ENCODE results near the gene ADK. TPM values are rescaled to one million over a fixed set of nuclear protein-coding genes. Genes with fewer than 3 reads are reported as not detected.
A peak's percentile ranks its signal among the peaks of the same experiment; 100 is the strongest.

ADK gene
- total RNA-seq (33.3 TPM), polyA plus RNA-seq (10 to 100 TPM; 61.1 to 83.0 (median 70.1) TPM)

- Mint-ChIP-seq H3K9me3 (no peaks in the 10 kb centered on the region), H3K27ac (peak within 1 kb of the TSS in 1 of 3 donors; percentile 74), H3K4me3 (peak within 1 kb of the TSS in 1 of 4 donors; percentile 93), H3K36me3 (peaks cover 11% of the 10 kb centered on the region), H3K27me3 (no peaks in the 10 kb centered on the region), H3K4me1 (peaks cover 20 to 59% (median 37%) of the 10 kb centered on the region in 4 donors)
- Histone ChIP-seq H3K27ac (ENCODE audit: insufficient read depth, low read length, poor library complexity, severe bottlenecking) (peak within 1 kb of the TSS; percentile 96), H3K4me1 (ENCODE audit: control insufficient read depth, insufficient read depth, low read length, poor library complexity, severe bottlenecking) (peaks cover 49% of the 10 kb centered on the region), H3K4me3 (ENCODE audit: low read depth, low read length) (peak within 1 kb of the TSS; percentile 91), H3K27me3 (ENCODE audit: control insufficient read depth, insufficient read depth, low read length) (no peaks in the 10 kb centered on the region), H3K9me3 (ENCODE audit: control insufficient read depth in 2 of 2, low read length in 2 of 2) (no peaks in the 10 kb centered on the region), H3K36me3 (ENCODE audit: control insufficient read depth, insufficient read depth, low read length) (no peaks in the 10 kb centered on the region)
- ATAC-seq (ENCODE audit: low read depth in 2 of 2) (peak; percentile 95 to 97), DNase-seq (peak; percentile 99 to 100 (median 100))
Measured at GRCh38 chr10:74150990-74151878, at the start of gene ADK. Gene ADK (plus strand): TSS chr10:74151221. CDS start chr10:74151279, 58 bp downstream.

DNA sequence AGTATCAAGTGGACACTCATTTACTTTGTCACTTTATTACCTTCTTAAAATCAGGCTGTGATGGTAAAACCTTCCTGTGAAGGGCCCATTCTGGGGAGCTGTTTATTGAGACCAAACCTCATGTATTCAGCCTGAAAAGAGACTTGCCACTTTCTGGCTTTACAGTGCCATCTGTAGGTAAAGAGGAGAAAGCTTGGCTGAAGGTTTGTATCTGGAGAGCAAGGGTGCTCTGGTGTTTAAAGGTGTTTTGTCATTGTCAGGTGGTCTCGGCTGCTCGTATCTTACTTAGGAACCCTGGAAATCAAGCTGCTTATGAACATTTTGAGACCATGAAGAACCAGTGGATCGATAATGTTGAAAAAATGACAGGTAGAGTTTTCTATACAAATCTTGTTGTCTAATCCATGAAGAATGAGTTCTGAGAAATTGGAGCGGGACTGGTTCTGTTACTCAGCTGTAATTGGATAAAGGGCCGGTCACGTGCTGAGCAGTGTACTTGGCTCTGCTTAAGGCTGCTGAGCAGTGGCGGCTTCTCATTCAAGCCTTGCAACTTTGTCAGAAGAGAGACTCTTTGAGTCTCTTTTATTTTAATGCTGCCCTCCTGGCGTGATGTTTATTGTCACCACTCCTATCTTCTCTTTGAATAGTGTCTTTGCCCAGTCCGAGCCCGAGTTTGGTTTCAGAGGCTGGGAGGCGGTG, 47.3 kb upstream of the ADK start:
- Mint-ChIP-seq H3K9me3 (peaks cover 0 to 3% (median 0%) of the 10 kb centered on the region in 7 donors), H3K4me3 (no peak overlapping the region), H3K27me3 (no peaks in the 10 kb centered on the region), H3K27ac (peak overlapping the region in 1 of 3 donors; percentile 64), H3K36me3 (peaks cover 44% of the 10 kb centered on the region), H3K4me1 (peaks cover 0 to 4% (median 0%) of the 10 kb centered on the region in 4 donors)
- Histone ChIP-seq H3K4me1 (ENCODE audit: control insufficient read depth, insufficient read depth, low read length, poor library complexity, severe bottlenecking) (no peaks in the 10 kb centered on the region), H3K27me3 (ENCODE audit: control insufficient read depth, insufficient read depth, low read length) (no peaks in the 10 kb centered on the region), H3K9me3 (ENCODE audit: control insufficient read depth in 2 of 2, low read length in 2 of 2) (no peaks in the 10 kb centered on the region), H3K4me3 (ENCODE audit: low read depth, low read length) (no peak overlapping the region), H3K36me3 (ENCODE audit: control insufficient read depth, insufficient read depth, low read length) (peaks cover 44% of the 10 kb centered on the region), H3K27ac (ENCODE audit: insufficient read depth, low read length, poor library complexity, severe bottlenecking) (no peak overlapping the region)
- ATAC-seq (ENCODE audit: low read depth in 2 of 2) (no peak), DNase-seq (peak in 1 of 3 donors; percentile 43)

- Histone ChIP-seq H3K9me3 (ENCODE audit: control insufficient read depth in 2 of 2, low read length in 2 of 2) (no peaks in the 10 kb centered on the region), H3K4me1 (ENCODE audit: control insufficient read depth, insufficient read depth, low read length, poor library complexity, severe bottlenecking) (no peaks in the 10 kb centered on the region), H3K36me3 (ENCODE audit: control insufficient read depth, insufficient read depth, low read length) (peaks cover 48% of the 10 kb centered on the region), H3K27me3 (ENCODE audit: control insufficient read depth, insufficient read depth, low read length) (no peaks in the 10 kb centered on the region), H3K27ac (ENCODE audit: insufficient read depth, low read length, poor library complexity, severe bottlenecking) (no peak overlapping the region), H3K4me3 (ENCODE audit: low read depth, low read length) (no peak overlapping the region)
- Mint-ChIP-seq H3K4me3 (no peak overlapping the region), H3K36me3 (peaks cover 43% of the 10 kb centered on the region), H3K4me1 (peaks cover 0 to 4% (median under 1%) of the 10 kb centered on the region in 4 donors), H3K27ac (no peak overlapping the region), H3K27me3 (no peaks in the 10 kb centered on the region), H3K9me3 (peaks cover 0 to 2% (median 0%) of the 10 kb centered on the region in 7 donors)
- no peak for ATAC-seq (ENCODE audit: low read depth in 2 of 2)
- DNase-seq = no peak
Measured at GRCh38 chr10:74104480-74104879, 46.5 kb upstream of the ADK start.

DNA sequence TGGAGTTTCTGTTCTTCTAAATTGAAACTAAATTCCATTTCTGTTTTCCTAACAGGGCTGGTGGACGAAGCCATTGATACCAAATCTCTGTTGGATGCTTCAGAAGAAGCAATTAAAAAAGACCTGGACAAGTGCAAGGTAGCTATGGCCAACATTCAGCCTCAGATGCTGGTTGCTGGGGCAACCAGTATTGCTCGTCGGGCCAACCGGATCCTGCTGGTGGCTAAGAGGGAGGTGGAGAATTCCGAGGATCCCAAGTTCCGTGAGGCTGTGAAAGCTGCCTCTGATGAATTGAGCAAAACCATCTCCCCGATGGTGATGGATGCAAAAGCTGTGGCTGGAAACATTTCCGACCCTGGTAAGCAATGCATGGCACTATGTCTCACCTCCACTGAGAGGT, 46.0 kb upstream of the ADK start:
- Mint-ChIP-seq H3K36me3 (peaks cover 46% of the 10 kb centered on the region), H3K27me3 (no peaks in the 10 kb centered on the region), H3K4me1 (peaks cover 0 to 5% (median 3%) of the 10 kb centered on the region in 4 donors), H3K9me3 (no peaks in the 10 kb centered on the region), H3K27ac (no peak overlapping the region), H3K4me3 (no peak overlapping the region)
- Histone ChIP-seq H3K4me1 (ENCODE audit: control insufficient read depth, insufficient read depth, low read length, poor library complexity, severe bottlenecking) (no peaks in the 10 kb centered on the region), H3K27ac (ENCODE audit: insufficient read depth, low read length, poor library complexity, severe bottlenecking) (no peak overlapping the region), H3K9me3 (ENCODE audit: control insufficient read depth in 2 of 2, low read length in 2 of 2) (no peaks in the 10 kb centered on the region), H3K4me3 (ENCODE audit: low read depth, low read length) (no peak overlapping the region), H3K36me3 (ENCODE audit: control insufficient read depth, insufficient read depth, low read length) (peaks cover 53% of the 10 kb centered on the region), H3K27me3 (ENCODE audit: control insufficient read depth, insufficient read depth, low read length) (no peaks in the 10 kb centered on the region)
- no peak for DNase-seq
- ATAC-seq (ENCODE audit: low read depth in 2 of 2) = no peak

DNA sequence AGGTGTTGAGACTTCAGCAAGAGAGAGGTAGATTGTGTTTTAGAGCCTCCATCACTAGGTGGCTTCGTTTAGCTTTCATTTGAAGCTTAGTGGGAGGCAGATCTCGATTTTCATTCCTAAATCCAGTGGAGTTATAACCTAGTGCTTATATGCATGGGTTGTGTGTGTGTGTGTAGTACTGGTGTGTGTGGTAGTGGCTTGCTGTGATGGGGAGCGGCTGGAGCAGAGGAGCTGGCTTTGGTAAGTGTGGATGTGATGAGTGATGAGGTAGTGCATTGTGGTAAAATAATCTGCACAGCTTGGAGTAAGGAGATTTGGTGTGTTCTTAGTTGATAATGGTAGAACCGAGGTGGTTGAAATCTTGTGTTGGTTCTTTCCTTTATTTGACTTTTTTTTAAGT, 43.6 kb upstream of the ADK start:
- H3K27me3 ChIP-seq (ENCODE audit: control insufficient read depth, insufficient read depth, low read length) = no peaks in the 10 kb centered on the region
- H3K36me3 ChIP-seq (ENCODE audit: control insufficient read depth, insufficient read depth, low read length) = peaks cover 69% of the 10 kb centered on the region
- H3K9me3 ChIP-seq (ENCODE audit: control insufficient read depth in 2 of 2, low read length in 2 of 2) = no peaks in the 10 kb centered on the region
- Mint-ChIP-seq H3K4me3 (no peak overlapping the region), H3K4me1 (peaks cover 0 to 8% (median 4%) of the 10 kb centered on the region in 4 donors), H3K9me3 (no peaks in the 10 kb centered on the region), H3K27ac (peak overlapping the region in 2 of 3 donors; percentile 16 to 28), H3K27me3 (no peaks in the 10 kb centered on the region), H3K36me3 (peaks cover 61% of the 10 kb centered on the region)
- no peak for ATAC-seq (ENCODE audit: low read depth in 2 of 2)
- no peak overlapping the region for H3K4me3 ChIP-seq (ENCODE audit: low read depth, low read length)
- DNase-seq = no peak
- no peaks in the 10 kb centered on the region for H3K4me1 ChIP-seq (ENCODE audit: control insufficient read depth, insufficient read depth, low read length, poor library complexity, severe bottlenecking)
- H3K27ac ChIP-seq (ENCODE audit: insufficient read depth, low read length, poor library complexity, severe bottlenecking) = no peak overlapping the region

DNA sequence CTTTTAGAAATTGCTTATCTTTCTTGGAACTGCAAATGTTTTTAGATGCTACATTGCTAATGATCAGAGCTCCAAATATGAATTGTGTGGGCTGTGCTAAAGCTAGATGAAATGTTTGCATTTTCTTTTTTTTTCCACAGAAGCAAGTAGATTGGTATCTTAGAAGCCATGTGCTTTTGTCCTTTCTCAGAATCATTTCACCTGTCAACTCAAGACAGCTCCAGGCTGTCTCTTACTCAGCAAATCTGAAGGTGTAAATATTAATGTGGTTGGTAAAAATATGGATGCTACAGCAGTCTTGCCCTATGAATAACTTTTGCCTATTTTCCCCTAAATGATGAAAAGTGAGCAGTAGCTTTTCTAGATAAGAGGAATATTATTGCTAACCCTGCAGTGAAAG, 41.6 kb upstream of the ADK start:
- Histone ChIP-seq H3K4me1 (ENCODE audit: control insufficient read depth, insufficient read depth, low read length, poor library complexity, severe bottlenecking) (no peaks in the 10 kb centered on the region), H3K27ac (ENCODE audit: insufficient read depth, low read length, poor library complexity, severe bottlenecking) (no peak overlapping the region), H3K9me3 (ENCODE audit: control insufficient read depth in 2 of 2, low read length in 2 of 2) (no peaks in the 10 kb centered on the region), H3K36me3 (ENCODE audit: control insufficient read depth, insufficient read depth, low read length) (peaks cover 79% of the 10 kb centered on the region), H3K27me3 (ENCODE audit: control insufficient read depth, insufficient read depth, low read length) (no peaks in the 10 kb centered on the region), H3K4me3 (ENCODE audit: low read depth, low read length) (no peak overlapping the region)
- Mint-ChIP-seq H3K27ac (peak overlapping the region in 1 of 3 donors; percentile 42), H3K36me3 (peaks cover 72% of the 10 kb centered on the region), H3K27me3 (no peaks in the 10 kb centered on the region), H3K4me1 (peaks cover 0 to 8% (median 4%) of the 10 kb centered on the region in 4 donors), H3K4me3 (no peak overlapping the region), H3K9me3 (no peaks in the 10 kb centered on the region)
- ATAC-seq (ENCODE audit: low read depth in 2 of 2) (no peak), DNase-seq (peak in 1 of 3 donors; percentile 18)

DNA sequence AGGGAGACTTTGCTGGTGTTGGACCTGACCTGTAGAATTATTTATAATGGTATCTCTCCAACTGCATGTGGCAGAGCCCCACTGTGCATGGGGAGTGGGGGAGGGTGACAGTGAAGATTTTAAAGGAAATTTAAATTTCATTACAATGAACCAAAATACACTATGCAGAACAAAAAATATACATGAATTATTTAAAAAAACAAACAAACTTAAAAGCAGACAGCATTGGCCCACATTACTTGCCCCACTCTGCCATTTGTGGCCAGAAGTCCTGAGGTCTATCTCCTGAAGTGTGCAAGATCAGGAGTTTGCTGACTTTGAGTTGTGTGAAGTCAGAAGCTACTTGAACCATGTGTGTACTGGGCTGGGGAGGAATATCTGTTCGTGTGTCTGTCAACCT, 40.9 kb upstream of the ADK start:
- no peaks in the 10 kb centered on the region for H3K27me3 Mint-ChIP-seq
- H3K9me3 ChIP-seq (ENCODE audit: control insufficient read depth in 2 of 2, low read length in 2 of 2) = no peaks in the 10 kb centered on the region
- H3K4me3 ChIP-seq (ENCODE audit: low read depth, low read length) = no peak overlapping the region
- no peaks in the 10 kb centered on the region for H3K9me3 Mint-ChIP-seq
- peaks cover 0 to 8% (median 4%) of the 10 kb centered on the region in 4 donors for H3K4me1 Mint-ChIP-seq
- H3K27ac ChIP-seq (ENCODE audit: insufficient read depth, low read length, poor library complexity, severe bottlenecking) = no peak overlapping the region
- H3K36me3 Mint-ChIP-seq = peaks cover 70% of the 10 kb centered on the region
- peak overlapping the region in 2 of 3 donors; percentile 42 to 43 for H3K27ac Mint-ChIP-seq
- ATAC-seq (ENCODE audit: low read depth in 2 of 2) = no peak
- no peaks in the 10 kb centered on the region for H3K27me3 ChIP-seq (ENCODE audit: control insufficient read depth, insufficient read depth, low read length)
- peak overlapping the region in 1 of 4 donors; percentile 17 for H3K4me3 Mint-ChIP-seq
- peaks cover 79% of the 10 kb centered on the region for H3K36me3 ChIP-seq (ENCODE audit: control insufficient read depth, insufficient read depth, low read length)
- DNase-seq = no peak
- no peaks in the 10 kb centered on the region for H3K4me1 ChIP-seq (ENCODE audit: control insufficient read depth, insufficient read depth, low read length, poor library complexity, severe bottlenecking)

All from CD4-positive, CD25-positive, alpha-beta regulatory T cell (primary cell).